Kidney (tissue), 14 donors: ENCODE measurements around the gene RNF112. TPM values are rescaled to one million over a fixed set of nuclear protein-coding genes. Genes with fewer than 3 reads are reported as not detected.

Source experiments
- DNase-seq, 5 donors: peaks; one replicate each; pipeline ENCODE4 v3.0.0-alpha.2; 2013 to 2020
- FAIRE-seq: peaks from 2 replicates; lab custom pipeline; 2012; peaks lifted over from hg19 to GRCh38; lab: Jason Lieb, UNC
- H3K27ac ChIP-seq, 2 donors: one replicate each; pipeline ENCODE4 v1.7.0; 2013; ENCODE audit warnings: low read depth in 2 of 2, low read length in 2 of 2, inconsistent platforms in 1 of 2
- H3K27me3 ChIP-seq: one replicate; pipeline ENCODE4 v1.7.1; 2013; ENCODE audit warnings: low read length, inconsistent platforms; ENCODE audit not compliant: control insufficient read depth, insufficient read depth
- H3K36me3 ChIP-seq, 3 donors: one replicate each; pipeline versions ENCODE4 v1.7.0 to v1.7.1; 2013; ENCODE audit warnings: low read length in 3 of 3, control low read depth in 1 of 3, inconsistent platforms in 1 of 3; ENCODE audit not compliant: insufficient read depth in 3 of 3, control insufficient read depth in 2 of 3
- H3K4me1 ChIP-seq, 3 donors: one replicate each; pipeline versions ENCODE4 v1.7.0 to v1.7.1; 2013; ENCODE audit warnings: low read length in 3 of 3, inconsistent platforms in 1 of 3, low read depth in 1 of 3; ENCODE audit not compliant: control insufficient read depth in 2 of 3, insufficient read depth in 2 of 3
- H3K4me3 ChIP-seq, 3 donors: one replicate each; pipeline versions ENCODE4 v1.7.0 to v1.8.1; 2013; ENCODE audit warnings: low read length in 3 of 3, control low read depth in 1 of 3, inconsistent platforms in 1 of 3
- H3K9ac ChIP-seq, 3 donors: one replicate each; pipeline versions ENCODE4 v1.7.0 to v1.7.1; 2013; ENCODE audit warnings: low read length in 3 of 3, control low read depth in 1 of 3, inconsistent platforms in 1 of 3
- H3K9me3 ChIP-seq, 3 donors: one replicate each; pipeline versions ENCODE4 v1.7.0 to v1.7.1; 2013; ENCODE audit warnings: low read length in 3 of 3, control low read depth in 1 of 3, inconsistent platforms in 1 of 3; ENCODE audit not compliant: control insufficient read depth in 2 of 3, insufficient read depth in 1 of 3
- CTCF ChIP-seq: IDR thresholded peaks from 3 replicates; pipeline ENCODE4 v1.5.1; 2012; ENCODE audit warnings: mild to moderate bottlenecking, moderate library complexity, borderline replicate concordance; ENCODE audit not compliant: insufficient read depth; ENCODE audit errors: extremely low read depth
- intact Hi-C: fragments of 100-400 bp; cut with DNase I; formaldehyde crosslinking; loops from one replicate; pipeline ENCODE4 v1.11.1; 2022
- polyA plus RNA-seq: library from polyadenylated mRNA; stranded (reverse); fragments of 350-450 nt; fragmentation: Illumina TruSeq; extraction: RNeasy Lipid Tissue Mini Kit (QIAGEN cat#74804); gene quantifications from one replicate; pipeline ENCODE4 v1.2.3, GENCODE V29; 2014; ENCODE audit warnings: low read depth, low replicate concordance; ENCODE audit not compliant: insufficient read depth
- total RNA-seq: library from RNA; stranded (reverse); fragmentation: NEBNext Ultra II Directional; extraction: Animal tissue kit (Norgen Biotek cat#: 25700); gene quantifications from one replicate; pipeline ENCODE4 v1.2.1, GENCODE V29; 2021
- donor health status: control.
- donor health status: control.
- donor health status: control.
- donor health status: control.
- donor health status: control.
- donor health status: DM: yes; HTN: yes; CAD: no.
- donor health status: Normal renal cell carcinoma (clear cell type).

Gene RNF112
- total and polyA plus RNA-seq, 2 donors from 2014 or later = 0.99 to 7.3 TPM

- Histone ChIP-seq H3K9me3 (no peaks in the 10 kb centered on the region), H3K4me1 (peaks cover 0 to 16% (median 0%) of the 10 kb centered on the region in 3 donors), H3K27me3 (no peaks in the 10 kb centered on the region), H3K36me3 (peaks cover 10 to 30% (median 21%) of the 10 kb centered on the region in 3 donors), H3K9ac (peak overlapping the region in 2 of 3 donors; percentile 26 to 76), H3K4me3 (peak overlapping the region; percentile 54 to 77 (median 68)), H3K27ac (no peak overlapping the region)
- TF ChIP-seq CTCF = no peak
- peak in 2 of 5 donors; percentile 47 to 60 for DNase-seq
- intact Hi-C loops = no loop called here
- no peak for FAIRE-seq
Observed at GRCh38 chr17:19379361-19380065, 31.5 kb upstream of the RNF112 start.

GRCh38 chr17:19380481-19381301, 30.3 kb upstream of the RNF112 start:
- Histone ChIP-seq H3K9me3 (no peaks in the 10 kb centered on the region), H3K9ac (no peak overlapping the region), H3K4me3 (no peak overlapping the region), H3K4me1 (peaks cover 0 to 25% (median 0%) of the 10 kb centered on the region in 3 donors), H3K27me3 (no peaks in the 10 kb centered on the region), H3K27ac (no peak overlapping the region), H3K36me3 (peaks cover 10 to 30% (median 21%) of the 10 kb centered on the region in 3 donors)
- FAIRE-seq (no peak), DNase-seq (peak in 2 of 5 donors; percentile 51 to 67)
- intact Hi-C loops = no loop called here
- no peak for TF ChIP-seq CTCF

- Histone ChIP-seq H3K27ac (no peak overlapping the region), H3K27me3 (no peaks in the 10 kb centered on the region), H3K4me3 (no peak overlapping the region), H3K9ac (no peak overlapping the region), H3K36me3 (peaks cover 10 to 30% (median 21%) of the 10 kb centered on the region in 3 donors), H3K9me3 (no peaks in the 10 kb centered on the region), H3K4me1 (peaks cover 0 to 27% (median 0%) of the 10 kb centered on the region in 3 donors)
- FAIRE-seq (no peak), DNase-seq (peak in 2 of 5 donors; percentile 31 to 70)
- TF ChIP-seq CTCF = no peak
- intact Hi-C loops = no loop called here
Observed at GRCh38 chr17:19381361-19381740, 29.7 kb upstream of the RNF112 start.
